GM04503 (cell line): ENCODE data around the gene CBFA2T2.
"Not testable (repeated sequence)": the region's sequence is repeated elsewhere in the genome, so short reads cannot be mapped to it uniquely, and the experiment has no call there.

Experiments
- DNase-seq: peaks from one replicate; pipeline ENCODE4 v3.0.0-alpha.2; 2012; ENCODE audit warnings: low read depth

Gene CBFA2T2

GRCh38 chr20:33551778-33552177, 61.9 kb downstream of the CBFA2T2 start:
- no peak for DNase-seq

- no peak for DNase-seq
Observed at GRCh38 chr20:33552519-33552918, 62.6 kb downstream of the CBFA2T2 start.

GRCh38 chr20:33553516-33553915, 63.6 kb downstream of the CBFA2T2 start:
- no peak for DNase-seq

- peak; percentile 58 for DNase-seq
Observed at GRCh38 chr20:33554914-33555420, 65.1 kb downstream of the CBFA2T2 start.

- DNase-seq = no peak
Observed at GRCh38 chr20:33555755-33556154, 65.9 kb downstream of the CBFA2T2 start.

GRCh38 chr20:33556246-33556645, 66.3 kb downstream of the CBFA2T2 start:
- DNase-seq = no peak

- DNase-seq = no peak
Observed at GRCh38 chr20:33558348-33559144, 68.7 kb downstream of the CBFA2T2 start.

- no peak for DNase-seq
Observed at GRCh38 chr20:33559212-33559611, 69.3 kb downstream of the CBFA2T2 start.

GRCh38 chr20:33560026-33560425, 70.1 kb downstream of the CBFA2T2 start:
- no peak for DNase-seq

- DNase-seq = not testable (repeated sequence)
Observed at GRCh38 chr20:33561053-33561452, 71.2 kb downstream of the CBFA2T2 start.

GRCh38 chr20:33561692-33562601, 72.1 kb downstream of the CBFA2T2 start:
- peak; percentile 74 for DNase-seq

GRCh38 chr20:33563788-33564187, 73.9 kb downstream of the CBFA2T2 start:
- no peak for DNase-seq

- no peak for DNase-seq
Observed at GRCh38 chr20:33566781-33567603, 77.1 kb downstream of the CBFA2T2 start.

- DNase-seq = no peak
Observed at GRCh38 chr20:33567949-33568348, 78.1 kb downstream of the CBFA2T2 start.

GRCh38 chr20:33568378-33568777, 78.5 kb downstream of the CBFA2T2 start:
- no peak for DNase-seq

- DNase-seq = no peak
Observed at GRCh38 chr20:33568868-33569801, 79.2 kb downstream of the CBFA2T2 start.

- DNase-seq = no peak
Observed at GRCh38 chr20:33569802-33570391, 80.0 kb downstream of the CBFA2T2 start.

- DNase-seq = no peak
Observed at GRCh38 chr20:33570743-33571142, 80.8 kb downstream of the CBFA2T2 start.

GRCh38 chr20:33573268-33573667, 83.4 kb downstream of the CBFA2T2 start:
- DNase-seq = not testable (repeated sequence)

GRCh38 chr20:33575282-33575681, 85.4 kb downstream of the CBFA2T2 start:
- no peak for DNase-seq
